Measurements from ENCODE around the gene GLCE.
"Not testable (repeated sequence)": the region's sequence is repeated elsewhere in the genome, so short reads cannot be mapped to it uniquely, and the experiment has no call there.

The GLCE gene

DNA sequence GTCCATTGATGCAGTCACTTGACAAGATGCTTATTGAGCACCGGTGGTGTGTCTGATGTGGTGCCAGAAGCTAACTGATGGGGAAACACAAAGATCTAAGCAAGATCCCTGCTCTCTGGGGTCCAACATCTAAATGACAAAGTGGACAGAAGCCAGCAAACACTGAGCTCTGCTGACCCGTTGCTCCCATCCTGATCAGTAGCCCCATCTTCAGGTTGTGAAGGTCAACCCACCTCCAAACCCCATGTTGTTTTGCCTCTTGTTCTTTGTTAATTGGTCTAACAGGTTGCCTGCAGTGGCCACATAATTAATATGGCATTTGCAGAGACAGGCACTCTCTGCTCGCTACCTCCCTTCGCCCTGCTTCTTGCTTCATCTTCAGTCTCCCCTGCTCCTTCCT is 21.5 kb upstream of the GLCE start:
- DNase-seq, result no peak

DNA sequence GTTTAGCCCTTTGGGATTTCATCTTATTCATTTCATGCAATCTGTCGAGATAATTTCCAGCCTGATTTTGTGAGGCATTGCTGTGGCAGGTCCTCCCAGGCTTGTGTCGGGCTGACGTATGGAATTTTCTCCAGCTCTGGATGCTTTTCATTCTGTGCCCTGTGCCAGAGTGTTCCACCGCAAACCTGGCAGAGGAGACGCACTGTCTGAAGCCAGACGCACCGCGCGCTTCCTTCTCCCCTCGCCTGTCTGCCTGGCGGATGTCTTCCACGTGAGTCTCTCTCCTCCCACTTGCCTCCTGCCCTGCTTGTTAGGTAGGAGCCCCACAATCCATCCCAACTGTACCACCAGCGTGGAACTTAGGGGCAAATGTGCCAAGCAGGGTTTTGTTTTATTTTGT is 20.1 kb upstream of the GLCE start:
- no peak for DNase-seq

DNA sequence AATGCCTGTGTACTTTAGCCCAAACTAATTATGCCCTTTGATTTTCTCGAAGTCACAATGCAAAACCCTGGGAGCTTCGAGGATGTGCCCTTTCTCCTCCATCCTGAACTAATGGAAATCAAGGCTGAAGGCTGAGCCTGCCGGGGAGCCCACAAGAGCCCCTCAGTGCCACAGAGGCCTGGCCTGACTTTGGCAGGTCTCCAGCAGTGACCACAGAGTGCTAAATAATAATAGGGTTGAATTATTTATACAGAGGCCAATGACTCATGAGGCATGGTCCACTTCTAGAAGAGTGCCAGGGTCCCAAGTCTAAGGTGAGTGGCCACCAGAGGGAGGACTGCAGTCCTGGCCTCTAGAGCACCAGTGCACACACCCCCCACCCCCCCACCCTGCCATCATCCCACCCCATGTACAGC is 19.1 kb upstream of the GLCE start:
- no peak for DNase-seq

DNA sequence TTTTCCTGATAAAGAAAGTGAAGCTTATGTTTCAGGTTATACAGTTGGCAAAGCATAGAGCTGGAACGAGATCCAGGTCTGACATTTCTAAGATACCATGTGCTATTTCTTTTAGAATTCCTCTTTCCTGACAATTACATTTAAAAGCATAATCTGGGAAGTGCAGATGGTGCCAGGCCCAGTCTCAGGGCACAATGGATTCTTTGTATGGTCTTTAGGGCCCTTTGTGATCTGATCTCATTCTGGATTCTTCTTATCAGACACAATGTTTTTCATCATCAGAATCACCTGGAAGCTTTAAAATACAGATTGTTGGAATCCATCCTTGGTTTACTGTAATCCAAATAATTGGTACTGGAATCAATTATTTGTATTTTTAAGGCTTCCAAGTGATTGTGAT is 18.6 kb upstream of the GLCE start:
- no peak for DNase-seq

DNA sequence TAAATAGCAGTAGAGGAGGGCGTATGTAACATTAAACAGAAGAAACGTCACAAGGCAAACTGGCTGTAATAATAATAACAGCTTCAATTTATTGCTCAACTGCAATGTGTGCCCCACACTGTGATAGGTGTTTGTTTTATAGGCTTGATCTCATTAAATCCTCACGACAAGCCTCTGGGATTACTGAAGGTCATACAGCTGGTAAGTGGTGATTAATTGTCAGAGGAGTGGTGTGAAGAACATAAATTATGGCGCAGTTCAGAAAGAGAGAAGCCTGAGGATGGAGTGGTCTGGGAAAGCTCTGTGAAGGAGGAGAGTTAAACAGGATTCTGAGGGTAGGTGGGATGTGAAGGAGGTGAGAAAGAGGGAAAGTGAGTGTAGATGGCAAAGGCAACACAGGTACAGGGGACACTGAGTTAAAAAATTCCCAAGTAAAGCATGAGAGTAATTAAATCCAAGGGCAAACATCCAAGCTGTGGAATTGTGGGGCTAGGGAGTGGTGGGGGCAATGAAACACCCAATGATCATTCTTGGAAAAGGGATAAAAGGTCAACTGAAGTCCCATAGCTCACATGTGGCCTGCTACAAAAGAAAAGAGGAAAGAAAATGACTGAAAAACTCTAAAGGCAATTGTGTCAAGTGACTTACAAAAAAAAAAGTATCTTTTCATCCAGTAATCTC is 16.5 kb upstream of the GLCE start:
- DNase-seq, result peak; percentile 45

DNA sequence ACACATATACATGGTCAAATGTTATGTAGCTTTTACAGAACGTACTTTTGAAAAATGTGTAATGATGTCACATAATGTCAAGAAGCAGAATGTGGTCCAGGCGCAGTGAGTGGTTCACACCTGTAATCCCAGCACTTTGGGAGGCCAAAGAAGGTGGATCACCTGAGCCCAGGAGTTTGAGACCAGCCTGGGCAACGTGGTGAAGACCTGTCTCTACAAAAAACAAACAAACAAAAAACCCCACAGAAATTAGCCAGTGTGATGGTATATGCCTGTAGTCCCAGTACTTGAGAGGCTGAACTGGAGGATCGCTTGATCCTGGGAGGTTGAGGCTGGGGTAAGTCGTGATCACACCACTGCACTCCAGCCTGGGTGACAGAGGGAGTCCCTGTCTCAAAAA is 15.9 kb upstream of the GLCE start:
- DNase-seq, result no peak

DNA sequence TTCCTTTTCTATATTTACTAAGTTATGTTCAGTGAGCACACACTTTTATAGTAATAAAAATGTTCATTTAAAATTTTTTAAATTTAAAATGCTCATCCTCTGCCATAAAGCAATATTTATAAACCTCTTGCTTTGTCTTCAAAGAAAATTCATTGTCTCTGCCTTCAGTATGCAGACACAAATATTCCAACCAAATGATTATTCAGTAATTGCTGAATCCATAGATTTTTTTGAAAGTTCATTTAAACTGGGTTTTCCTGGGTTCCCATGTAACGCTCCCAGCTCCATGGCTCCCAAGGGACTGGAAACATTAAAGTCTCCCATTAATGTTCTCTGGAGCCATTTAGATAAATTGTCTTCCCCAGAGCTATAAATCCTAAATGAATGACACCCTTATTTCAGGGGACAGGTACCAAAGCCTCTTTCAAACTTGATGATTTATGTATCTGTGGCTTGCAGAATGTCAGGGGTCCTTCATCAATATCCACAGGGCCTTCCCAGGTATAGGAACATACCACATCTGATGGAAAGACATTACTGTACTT is 15.2 kb upstream of the GLCE start:
- DNase-seq, result no peak

DNA sequence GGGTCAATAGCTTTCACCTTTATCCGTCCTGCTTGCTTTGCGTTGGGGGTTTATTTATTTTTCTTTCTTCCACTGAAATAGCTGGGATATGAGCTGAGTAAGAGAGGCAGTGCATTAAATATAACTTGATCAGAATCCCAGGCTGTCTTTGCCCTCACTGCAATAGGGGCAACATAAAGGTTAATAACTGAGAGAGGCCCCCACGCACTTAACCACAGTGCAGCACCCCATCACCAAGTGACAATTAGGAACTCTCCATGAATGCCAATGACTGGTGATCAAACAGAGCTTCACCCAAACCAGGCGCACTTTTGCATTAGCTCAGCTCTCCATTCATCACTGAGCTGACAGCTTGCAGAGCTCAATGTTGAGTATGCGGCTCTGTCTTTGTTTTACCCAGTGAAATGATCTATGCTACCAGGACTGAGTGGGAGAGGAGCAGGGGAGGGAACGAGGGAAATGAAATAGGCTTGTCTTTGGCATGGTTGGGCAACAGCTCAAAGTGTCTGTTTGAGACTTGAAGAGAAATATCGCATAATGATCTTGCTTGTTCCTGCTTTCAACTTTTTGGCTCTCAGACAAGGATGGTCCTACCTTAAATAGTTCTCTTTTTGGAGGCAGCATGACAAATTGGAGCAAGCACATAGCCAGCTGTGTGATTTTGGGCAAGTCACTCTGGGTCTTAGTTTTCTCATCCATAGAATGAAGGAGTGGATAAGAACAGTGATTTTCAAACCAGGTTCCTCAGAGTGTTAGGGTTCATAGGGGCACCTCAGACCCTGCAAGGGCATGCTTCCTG is 14.5 kb upstream of the GLCE start:
- no peak for DNase-seq

DNA sequence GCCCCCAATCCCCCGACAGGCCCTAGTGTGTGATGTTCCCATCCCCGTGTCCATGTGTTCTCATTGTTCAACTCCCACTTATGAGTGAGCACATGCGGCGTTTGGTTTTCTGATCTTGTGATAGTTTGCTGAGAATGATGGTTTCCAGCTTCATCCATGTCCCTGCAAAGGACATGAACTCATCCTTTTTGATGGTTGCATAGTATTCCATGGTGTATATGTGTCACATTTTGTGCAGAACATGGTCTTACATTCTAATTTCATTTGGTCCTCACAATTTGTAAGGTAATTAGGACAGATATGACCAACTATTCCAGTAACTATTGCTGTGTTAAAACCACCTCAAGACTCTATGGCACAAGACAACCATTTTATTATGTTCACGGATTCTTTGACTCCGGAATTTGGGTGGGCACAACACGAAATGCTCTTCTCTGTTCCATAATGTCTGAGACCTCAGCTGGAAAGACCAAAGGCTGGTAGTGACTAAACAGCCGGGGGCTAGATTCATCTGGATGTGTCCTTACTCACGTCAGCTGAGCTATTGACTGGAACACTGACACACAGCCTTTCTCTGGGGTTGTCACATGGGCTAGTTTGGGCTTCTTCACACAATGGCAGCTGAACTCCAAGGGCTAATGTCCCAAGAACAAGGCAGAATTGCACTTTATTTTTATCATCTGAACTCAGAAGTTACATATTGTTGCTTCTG is 13.6 kb upstream of the GLCE start:
- no peak for DNase-seq

DNA sequence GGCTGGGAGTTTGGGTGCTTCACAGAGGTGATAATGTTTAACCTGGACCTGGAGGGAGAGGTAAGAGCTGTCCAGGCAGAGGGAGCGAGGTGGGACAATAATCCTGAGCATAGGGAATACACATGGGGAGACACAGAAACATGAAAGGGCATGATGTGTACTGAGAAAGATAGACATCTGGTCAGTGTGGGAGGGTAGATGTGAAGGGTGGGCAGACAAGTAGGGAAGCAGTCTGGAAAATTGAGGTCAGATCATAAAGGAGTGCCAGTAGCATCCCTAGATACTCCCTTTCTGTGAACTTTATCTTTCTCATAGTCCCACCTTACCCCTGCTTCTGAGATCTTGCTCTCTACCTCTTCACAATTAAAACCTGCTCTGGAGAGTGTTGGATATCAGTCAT is 12.0 kb upstream of the GLCE start:
- no peak for DNase-seq

DNA sequence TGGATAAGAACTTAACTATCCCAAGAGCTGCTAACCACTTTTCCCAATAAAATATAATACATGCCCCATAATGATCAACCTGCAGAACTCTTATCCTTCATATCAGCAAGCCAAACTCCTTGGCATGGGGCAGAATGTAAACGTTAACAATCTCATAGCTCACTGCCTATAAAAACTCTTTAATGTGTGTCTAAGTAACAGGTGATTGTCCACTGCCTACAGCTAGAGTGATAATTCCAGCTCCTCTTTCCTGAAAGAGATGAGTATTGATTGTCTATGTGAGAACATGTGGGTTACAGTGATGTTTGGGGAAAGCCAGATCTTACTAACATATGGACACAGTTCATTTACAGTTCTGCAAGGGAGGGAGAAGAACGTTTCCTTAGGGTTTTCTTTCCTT is 11.3 kb upstream of the GLCE start:
- DNase-seq, result no peak

DNA sequence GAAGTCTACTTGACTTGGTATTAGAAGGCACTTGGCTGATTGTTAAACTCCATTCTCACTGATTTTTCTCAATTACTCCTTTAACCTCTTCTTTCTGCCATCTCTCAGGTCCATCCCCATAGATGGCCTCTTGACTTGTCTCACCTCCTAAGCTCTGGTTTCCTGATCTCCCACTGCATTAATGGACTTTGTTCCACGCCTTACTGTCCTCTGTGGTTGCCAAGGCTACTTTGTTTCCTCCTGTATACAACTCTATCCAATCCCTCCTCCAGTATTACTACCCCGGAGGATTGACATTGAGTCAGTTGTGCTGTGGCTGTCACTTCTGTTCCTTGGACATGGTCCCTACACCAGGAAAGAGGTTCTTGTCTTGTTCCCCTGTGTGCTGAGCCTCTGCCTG is 10.6 kb upstream of the GLCE start:
- DNase-seq, result no peak

DNA sequence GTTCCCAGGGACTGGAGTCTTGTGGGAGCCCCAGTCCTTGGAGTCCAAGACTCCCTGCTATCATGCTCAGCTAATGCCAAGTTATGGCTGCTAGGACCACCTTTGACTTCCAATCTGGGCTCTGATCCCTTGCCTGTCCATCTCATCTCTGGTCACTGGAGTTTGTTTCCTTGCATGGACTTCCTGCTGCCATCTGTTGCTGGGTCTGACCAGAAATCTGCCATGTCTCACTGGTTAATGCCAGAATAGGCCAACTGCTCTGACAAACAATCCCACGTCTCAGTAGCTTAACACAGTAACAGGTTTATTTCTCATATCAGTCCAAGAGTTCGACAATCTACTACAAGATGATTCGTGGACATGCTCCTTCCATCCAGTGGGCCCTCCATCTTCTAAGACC is 10.1 kb upstream of the GLCE start:
- DNase-seq, result no peak

DNA sequence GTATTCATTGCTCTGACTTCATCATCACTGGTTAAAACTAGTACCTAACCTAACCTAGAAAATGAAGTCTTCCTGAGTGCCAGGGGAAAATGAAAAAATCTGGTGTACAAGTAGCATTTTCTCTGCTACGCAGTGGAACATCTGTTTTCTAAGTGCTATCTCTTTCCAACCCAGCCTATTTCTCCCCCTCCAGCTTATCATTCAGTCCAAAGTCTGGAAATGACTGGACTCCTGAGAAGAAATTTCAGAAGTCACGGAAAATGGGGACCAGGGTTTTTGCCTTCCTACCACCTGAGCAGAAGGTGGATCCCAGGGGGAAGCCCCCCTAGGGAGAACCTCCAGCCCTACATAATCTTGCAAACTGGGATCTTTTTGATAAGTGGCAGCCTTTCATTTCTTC is 9.6 kb upstream of the GLCE start:
- no peak for DNase-seq

DNA sequence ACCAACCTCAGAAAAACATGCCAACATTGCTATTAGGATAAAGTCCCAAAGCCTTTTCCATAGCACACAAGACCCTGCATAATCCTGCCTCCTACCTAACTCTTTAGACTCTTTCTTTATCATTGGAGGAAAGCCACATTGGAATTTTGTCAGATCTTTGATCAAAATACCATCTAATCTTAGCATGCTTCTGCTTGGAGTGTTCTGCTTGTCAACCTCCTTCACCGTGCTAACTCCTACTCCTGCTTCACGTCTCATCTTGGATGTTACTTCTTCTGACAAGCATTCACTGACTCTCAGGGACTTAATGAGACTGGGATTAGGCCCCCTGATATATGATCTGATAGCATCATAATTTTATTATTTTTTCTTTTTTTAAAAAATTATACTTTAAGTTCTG is 7.4 kb upstream of the GLCE start:
- no peak for DNase-seq

DNA sequence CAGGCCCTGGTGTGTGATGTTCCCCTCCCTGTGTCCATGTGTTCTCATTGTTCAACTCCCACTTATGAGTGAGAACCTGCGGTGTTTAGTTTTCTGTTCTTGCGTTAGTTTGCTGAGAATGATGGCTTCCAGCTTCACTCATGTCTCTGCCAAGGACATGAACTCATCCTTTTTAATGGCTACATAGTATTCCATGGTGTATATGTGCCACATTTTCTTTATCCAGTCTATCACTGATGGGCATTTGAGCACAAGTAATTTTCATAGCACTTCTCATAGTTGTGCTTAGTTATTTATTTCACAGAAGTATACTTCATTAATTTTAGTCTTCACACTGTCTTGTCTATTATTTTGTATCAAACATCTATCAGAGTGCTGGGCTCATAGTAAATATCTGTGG is 6.8 kb upstream of the GLCE start:
- DNase-seq, result not testable (repeated sequence)

DNA sequence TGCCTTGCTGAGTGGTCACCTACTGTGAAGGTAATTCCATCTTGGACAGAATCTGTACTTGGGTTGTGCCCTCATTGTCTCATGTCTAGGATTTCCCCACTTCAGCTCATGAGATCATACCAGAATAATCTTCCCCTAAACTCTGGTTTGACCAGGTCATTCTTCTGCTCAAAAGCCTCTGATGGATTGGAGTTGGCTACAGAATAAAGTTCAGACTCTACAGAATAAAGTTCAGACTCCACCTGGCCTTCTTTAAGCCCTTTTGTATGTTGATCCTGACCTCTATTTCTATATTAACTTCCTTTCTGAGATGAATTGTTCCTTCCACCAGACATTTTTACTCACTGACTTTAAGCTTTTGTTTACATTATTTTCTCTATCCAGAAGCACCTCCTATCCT is 6.4 kb upstream of the GLCE start:
- DNase-seq, result no peak

DNA sequence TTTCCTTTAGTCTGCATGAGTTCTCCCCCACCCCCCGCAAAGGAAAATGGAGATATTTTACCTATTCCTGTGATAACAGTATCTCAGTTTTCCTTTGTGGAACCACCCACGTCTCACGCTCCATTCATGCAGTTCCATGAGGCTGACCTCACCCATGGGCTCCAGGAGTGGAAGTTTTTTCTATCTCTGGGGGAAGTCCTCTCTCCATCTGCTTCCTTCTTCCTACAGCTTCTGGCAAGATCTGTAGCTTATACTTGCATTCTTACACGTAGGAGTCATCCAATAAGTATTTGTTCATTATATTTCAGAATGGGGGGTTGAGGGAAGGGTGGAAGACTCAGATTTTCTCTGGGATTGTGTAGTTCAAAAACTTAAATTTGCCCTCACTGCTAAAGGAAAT is 5.8 kb upstream of the GLCE start:
- no peak for DNase-seq

DNA sequence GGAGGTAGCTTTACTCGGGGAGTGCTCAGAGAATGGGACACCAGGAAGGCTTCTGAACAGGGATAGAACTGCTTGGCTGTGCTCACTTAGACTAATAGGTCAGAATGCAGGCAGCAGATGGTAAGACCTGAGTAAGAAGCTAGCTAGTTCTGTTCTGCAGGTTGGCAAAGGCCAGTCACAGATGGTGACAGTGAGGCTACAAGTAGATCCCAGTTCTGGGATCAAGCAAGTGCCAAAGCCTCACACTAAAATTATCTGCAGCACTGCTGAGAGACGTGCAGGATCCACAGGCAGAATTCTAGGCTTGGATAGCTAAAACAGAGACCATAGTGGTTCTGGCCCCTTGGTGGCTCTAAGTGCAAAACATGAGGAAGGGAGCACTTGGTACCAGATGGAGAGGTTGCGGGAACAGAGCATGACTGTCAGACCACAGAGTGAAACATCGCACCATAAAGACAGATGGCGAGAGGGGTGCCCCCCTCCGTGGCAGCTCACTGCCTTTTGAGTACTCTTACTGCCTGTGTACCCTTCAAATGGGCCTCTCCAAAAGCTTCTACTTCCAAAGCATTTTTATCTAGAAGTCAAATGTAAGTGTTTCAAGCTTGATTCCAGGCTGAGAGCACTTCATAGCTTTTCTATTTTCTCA is 3.6 kb upstream of the GLCE start:
- DNase-seq, result no peak

DNA sequence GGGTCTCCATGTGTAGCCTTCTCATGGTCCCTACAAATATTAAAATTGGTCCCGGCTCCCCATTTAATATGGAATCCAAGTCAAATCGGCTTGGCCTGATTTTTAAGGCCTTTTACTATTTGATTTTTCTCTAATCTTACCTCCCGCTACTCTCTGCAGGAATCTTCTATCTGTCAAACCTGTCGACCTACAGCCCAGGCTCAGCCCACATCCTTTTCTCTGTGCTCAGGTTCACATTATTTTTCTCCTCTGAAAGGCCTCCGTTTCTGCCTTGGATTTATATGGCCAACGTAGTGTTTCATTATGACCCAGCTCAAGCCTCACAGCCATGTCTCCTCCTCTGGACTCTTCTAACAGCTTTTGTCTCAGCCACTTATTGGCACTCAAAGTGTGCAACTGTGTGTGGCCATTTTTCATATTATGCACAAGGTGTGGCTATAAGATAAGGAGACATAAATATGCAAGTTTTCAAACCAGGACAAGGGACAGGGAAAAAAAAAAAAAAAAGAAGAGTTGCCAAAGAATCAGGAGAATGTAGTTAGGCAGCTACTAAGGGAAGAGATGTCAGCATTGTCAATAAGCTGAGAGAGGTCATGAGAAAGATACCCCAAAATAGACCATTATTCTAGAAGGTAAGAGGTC is 2.1 kb upstream of the GLCE start:
- no peak for DNase-seq

DNA sequence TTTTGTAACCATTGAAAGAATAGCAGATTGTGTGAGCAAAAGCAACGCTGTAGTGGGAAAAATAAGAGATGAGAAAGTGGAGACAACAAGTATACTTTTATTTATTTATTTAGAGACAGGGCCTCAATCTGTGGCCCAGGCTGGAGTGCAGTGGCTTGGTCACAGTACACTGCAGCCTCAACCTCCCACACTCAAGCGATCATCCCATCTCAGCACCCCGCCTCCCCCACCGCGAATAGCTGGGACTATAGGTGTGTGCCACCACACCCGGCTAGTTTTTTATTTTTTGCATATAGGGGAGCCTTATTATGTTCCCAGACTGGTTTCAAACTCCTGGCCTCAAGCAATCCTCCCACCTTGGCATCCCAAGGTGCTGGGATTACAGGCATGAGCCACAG is 1.6 kb upstream of the GLCE start:
- DNase-seq, result no peak

DNA sequence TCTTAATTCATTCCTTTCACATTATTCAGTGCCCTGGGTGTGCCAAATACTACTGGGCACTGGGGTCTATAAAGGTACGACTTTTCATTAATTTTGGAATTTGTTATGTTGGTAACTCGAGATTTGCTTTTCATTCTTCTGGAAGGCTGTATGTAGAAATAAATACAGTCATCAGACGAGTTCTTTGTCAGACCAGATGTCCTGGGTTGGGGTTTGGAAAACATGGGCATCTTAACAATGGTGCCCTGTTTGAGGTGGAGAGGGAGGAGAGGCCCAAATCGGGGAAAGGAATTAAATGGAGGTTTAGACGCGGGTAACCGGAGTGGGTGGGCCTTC is 662 bp upstream of the GLCE start:
- no peak for DNase-seq
